Endometrial microvascular endothelial cells (primary cell): ENCODE results near the gene BACH2. TPM values are rescaled to one million over a fixed set of nuclear protein-coding genes. Genes with fewer than 3 reads are reported as not detected.
"Not testable (repeated sequence)": the region's sequence is repeated elsewhere in the genome, so short reads cannot be mapped to it uniquely, and the experiment has no call there.

ENCODE experiments used
- in situ Hi-C: cut with HindIII; loops from 2 replicates; pipeline ENCODE4 v1.10.0; 2017; ENCODE audit warnings: low sequenced_read_pairs, low pct_unique_long_range_greater_than_20kb; ENCODE audit errors: inconsistent ontology term
- total RNA-seq: library from RNA; depleted of rRNA; stranded (reverse); fragments of >200 nt; gene quantifications from one replicate; pipeline ENCODE4 v1.2.3, GENCODE V29; 2015; ENCODE audit errors: inconsistent ontology term

Gene BACH2
- total RNA-seq, 1 donor from 2014 or later = 1.6 TPM

GRCh38 chr6:89978749-89979145, 317.9 kb downstream of the BACH2 start:
- in situ Hi-C loops = no loop called here

DNA sequence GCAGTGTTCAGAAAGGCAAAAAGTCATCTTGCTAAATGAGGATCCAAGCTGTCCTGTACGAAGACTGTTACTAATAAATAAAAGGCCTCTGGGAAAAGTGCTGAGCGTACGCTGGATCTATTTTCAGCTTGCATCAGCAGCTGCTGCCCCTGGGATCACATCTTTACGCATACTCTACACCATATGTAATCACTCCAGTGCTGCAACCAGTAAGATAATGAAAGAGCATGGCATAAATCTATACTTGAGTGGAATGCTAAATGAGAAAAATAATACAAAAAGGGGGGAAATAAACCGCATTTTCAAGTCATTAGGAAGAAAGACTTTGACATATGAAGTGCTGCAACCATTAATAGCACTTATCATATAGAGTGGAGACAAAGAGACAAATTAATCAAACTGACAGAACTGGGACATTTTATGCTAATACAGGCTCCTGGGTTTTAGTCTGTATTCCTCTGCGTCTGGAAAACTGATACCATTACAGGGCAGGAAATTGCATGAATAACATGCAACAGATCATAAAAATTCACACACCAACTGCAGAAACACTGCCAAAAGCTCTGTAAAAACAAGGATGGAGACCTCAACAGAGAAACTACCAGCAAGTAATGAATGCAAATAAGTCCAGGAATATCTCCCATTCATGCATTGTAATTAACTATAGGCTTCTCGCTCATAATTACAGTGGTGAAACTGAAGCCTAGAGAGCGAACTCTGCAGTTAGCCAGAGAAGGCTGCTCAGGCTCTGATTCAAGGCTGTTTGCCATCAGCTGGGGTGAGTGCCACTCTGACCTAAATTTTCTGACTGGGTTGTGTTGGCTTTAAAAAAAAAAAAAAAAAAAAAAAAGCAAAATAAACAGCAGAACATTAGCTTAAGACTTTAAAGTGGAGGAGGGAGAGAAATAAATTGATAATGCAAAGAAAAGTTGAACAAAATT, 318.6 kb downstream of the BACH2 start:
- in situ Hi-C loops = no loop called here

DNA sequence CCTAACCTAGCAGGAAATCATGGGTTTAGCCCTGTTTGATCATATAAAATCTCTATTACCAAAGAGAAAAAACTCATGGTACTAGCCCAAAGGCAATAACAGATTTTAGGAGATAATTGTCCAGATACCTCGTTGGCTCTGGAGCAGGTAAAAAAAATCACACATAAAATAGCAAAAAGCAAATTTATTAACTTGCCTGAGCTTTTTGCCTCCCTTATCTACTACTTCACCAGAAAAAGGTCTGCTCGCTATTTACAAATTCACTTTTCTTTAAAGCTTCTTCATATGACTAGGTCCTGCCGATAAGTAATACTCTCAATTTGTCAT, 320.0 kb downstream of the BACH2 start:
- in situ Hi-C loops = no loop called here

DNA sequence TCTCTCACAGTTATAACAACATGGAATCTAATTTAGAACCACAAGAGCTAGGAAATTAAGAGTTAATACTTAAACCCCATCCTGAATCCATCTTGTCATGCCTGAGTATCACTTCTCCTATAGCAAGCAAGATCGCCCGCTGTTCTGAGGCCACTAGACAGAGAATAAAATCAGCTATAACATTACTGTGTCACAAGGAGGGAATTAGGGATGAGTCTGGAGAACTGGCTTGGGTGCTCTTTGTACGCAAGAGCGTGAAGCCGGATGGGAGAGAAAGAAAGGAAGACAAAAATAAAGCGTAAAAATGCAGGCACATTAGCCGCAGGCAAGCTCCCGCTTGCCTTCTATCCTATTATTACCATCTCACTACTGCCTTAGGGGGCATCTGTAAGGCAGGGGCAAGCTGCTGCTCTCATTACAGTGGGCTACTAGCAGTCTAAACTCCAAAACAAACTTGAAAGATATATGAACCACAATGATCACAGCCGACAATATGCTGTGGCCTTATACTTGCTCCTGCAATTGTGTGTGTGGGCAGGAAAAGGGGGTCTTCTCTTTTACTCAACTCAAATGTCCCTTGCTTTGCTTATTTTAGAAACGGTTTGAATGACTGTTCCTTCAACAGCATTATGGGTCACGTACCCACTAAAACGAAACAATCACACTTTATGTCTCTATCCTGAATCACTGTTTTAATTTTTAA, 320.5 kb downstream of the BACH2 start:
- in situ Hi-C loops = no loop called here

DNA sequence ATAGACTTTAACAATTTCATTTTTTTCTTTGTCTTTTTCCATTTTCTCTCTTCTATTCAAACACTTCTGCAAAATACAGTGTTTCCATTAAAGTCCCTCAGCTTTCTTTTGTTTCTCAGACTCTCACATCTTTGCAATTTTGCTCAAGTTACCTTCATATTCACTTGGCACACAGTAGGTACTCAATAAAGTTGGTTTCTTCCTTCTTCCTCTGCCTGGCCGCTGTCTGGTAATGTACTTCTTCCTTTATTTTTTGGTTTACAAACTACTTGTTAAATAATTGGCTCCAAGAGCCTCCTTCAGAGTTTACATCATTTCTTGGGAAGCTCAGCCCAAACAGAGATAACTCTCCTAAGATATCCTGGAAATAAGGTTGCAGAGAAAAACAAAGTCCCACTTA, 321.3 kb downstream of the BACH2 start:
- in situ Hi-C loops = no loop called here

DNA sequence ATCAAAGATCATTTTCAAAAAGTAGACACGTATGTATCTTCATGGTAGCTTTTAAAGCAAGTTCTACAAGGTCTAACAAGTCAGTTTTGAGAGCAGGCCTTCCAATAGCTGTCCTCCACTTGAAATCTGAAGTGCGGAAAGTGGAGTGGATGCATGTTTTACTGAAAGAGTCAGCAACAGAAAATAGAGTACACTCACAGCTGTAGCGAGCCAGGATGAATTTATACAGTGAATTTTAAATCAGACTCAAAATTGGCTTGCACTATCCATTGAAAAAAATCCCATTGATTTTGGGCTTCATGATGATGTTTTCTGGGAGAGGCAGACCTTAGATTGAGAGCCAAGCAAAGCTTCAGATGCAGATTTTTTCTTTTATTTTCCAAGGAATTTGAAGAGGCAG, 321.8 kb downstream of the BACH2 start:
- in situ Hi-C loops = no loop called here

GRCh38 chr6:89972025-89972381, 324.6 kb downstream of the BACH2 start:
- in situ Hi-C loops = no loop called here

- in situ Hi-C loops = not testable (repeated sequence)
These were observed 325.2 kb downstream of the BACH2 start for GRCh38 chr6:89971338-89972024.

GRCh38 chr6:89970609-89971337, 325.9 kb downstream of the BACH2 start:
- in situ Hi-C loops = no loop called here

DNA sequence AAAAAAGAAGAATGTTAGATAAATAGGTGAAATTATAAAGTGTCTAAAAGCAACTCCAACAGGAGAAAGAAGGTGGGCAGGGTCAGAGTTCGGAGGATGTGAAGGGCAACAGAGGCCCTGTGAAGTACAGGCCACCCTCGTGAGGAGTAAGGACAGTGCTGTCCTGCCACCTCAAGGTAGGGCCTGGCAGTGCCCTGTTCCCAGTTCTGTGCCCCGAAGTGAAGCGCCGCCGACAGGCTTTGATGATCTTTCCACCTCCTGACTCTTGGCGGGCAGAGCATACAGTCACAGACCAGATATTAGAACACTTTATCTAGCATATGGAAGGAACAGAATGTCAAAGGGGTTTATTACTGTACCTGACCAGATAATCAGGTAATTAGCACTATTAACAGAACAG, 326.6 kb downstream of the BACH2 start:
- in situ Hi-C loops = no loop called here

- in situ Hi-C loops = no loop called here
These were observed 329.7 kb downstream of the BACH2 start for GRCh38 chr6:89966913-89967312.

DNA sequence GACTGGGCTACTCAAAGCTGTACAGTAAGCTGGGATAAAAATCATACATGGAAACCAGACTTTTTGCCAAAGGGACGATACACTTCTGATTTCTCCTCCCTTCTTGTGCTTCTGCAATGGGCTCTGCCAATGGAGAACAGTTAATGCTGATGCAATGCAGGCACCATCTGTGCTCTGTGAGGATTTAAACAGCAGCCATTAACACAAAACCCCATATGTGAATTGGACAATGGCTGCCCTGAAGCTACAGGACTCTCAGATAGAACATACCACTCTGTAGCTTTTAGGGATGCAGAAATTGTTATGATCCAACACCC, 330.5 kb downstream of the BACH2 start:
- in situ Hi-C loops = no loop called here

- in situ Hi-C loops = no loop called here
These were observed 331.0 kb downstream of the BACH2 start for GRCh38 chr6:89965441-89966227.

DNA sequence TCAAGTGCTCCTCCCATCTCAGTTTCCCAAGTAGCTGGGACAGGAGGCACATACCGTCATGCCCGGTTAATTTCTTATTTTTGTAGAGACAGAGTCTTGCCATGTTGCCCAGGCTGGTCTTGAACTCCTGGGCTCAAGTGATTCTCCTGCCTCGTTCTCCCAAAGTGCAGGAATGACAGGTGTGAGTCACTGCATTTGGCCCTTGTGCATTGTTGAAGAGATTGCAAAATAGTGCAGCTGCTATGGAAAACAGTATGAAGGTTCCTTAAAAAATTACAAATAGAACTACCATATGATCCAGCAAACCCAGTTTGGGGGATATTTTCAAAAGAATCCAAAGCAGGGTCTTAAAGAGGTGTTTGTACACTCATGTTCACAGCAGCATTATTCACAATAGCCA, 333.3 kb downstream of the BACH2 start:
- in situ Hi-C loops = no loop called here

DNA sequence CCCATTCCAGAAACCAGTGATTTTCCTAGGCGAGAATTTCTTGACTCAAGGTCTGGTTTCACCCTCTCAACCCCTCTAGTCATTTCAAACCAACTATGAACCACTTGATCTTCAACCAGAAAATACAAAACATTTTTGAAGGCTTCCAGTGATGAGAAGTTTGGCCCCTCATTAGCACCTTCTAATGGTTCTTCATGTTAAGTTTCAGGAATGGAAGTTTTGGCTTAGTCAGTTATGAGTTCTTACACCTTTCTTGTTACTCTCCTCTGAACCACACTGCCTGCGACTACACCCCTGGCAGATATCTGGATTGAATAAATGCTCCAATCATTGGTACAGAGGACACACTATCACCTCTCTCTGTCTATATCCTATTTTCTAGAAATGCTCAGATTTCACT, 335.2 kb downstream of the BACH2 start:
- in situ Hi-C loops = no loop called here

- in situ Hi-C loops = no loop called here
These were observed 336.8 kb downstream of the BACH2 start for GRCh38 chr6:89959883-89960282.

DNA sequence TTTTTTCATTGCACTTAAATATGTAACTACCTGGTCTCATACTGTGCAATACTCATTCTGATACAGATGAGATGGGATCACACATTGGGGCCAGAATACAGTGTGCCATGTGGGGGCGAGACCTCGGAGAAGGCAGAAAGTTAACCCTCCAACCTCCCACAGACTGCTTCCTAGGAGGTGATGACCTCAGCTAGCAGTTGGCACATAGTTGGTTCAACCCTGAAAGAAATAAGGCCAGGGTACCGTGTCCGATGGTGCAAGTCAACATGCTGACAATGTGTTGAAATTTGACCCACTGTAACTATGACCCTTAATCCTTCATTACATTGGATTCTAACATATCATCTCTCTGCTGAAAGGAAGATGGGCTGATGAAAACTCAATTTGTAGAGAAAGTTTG, 340.5 kb downstream of the BACH2 start:
- in situ Hi-C loops = no loop called here

DNA sequence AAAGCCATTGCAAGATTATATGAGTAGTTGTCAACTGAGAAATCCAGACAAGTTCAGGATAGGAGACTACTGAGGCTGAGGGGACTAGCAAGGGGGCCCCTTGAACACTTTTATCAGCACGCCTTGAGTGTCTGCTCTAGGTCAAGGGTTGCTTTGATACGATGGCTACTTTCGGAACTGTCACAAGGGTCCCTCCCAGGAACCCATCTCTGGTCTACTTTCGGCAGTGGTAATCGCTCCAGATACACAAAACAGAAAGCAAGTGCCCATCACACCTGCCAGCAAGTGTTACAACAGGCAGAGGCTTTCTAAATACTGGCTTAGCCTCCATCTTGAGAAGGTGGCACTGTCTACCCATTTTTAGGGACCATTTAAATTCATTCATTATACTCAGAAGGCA, 341.3 kb downstream of the BACH2 start:
- in situ Hi-C loops = no loop called here

DNA sequence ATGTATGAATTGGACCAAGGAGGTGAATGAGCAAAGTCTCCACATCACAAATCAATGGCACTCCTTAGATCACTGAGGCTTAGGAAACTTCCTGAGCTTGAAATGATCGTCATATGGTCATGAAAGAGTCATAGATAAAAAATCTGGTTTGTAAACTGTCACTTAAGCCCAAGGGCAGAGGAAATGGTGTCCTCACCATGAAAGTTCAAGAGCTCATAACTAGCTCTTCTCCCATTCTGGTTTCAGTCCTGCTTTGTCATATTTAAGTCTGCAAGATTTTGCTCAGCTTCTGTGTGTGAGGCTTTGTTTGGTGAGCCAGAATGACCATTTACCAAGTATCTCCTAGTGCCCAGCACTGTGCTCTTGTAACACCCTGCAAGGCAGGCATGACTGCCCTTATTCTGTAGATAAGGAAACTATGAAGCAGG, 341.9 kb downstream of the BACH2 start:
- in situ Hi-C loops = no loop called here
